ENCODE data around the gene SYP. TPM values are rescaled to one million over a fixed set of nuclear protein-coding genes. Genes with fewer than 3 reads are reported as not detected.

SYP gene
- total RNA-seq, 2 experiments from 2014 or later: 0.79 to 2.9 TPM

DNA sequence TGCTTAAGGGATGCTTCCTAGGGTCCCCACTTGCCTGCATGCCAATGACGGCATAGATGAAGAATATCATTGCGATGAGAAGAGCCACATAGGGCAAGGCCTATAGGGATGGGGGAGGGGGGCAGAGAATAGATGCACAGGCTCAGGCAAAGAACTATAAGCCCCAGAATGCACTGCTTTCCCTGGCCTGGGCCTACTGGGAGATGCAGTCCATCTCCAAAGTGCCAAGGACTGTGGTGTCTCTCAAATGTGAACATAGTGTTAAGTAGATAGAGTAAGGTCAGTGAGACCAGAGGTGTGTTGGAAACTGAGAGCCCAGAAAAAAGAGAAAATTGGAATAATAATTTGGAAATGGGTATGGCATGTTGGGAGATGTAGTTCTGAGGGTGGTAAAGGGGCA is 12.2 kb upstream of the SYP start:
- BruUV-seq (replicated peaks): no TSS peak
- no peak for TF ChIP-seq EZH2phosphoT487 (IDR thresholded peaks at IDR 0.05; ENCODE audit: borderline replicate concordance, low read depth, low read length)
- TF ChIP-seq, protein P1, sequence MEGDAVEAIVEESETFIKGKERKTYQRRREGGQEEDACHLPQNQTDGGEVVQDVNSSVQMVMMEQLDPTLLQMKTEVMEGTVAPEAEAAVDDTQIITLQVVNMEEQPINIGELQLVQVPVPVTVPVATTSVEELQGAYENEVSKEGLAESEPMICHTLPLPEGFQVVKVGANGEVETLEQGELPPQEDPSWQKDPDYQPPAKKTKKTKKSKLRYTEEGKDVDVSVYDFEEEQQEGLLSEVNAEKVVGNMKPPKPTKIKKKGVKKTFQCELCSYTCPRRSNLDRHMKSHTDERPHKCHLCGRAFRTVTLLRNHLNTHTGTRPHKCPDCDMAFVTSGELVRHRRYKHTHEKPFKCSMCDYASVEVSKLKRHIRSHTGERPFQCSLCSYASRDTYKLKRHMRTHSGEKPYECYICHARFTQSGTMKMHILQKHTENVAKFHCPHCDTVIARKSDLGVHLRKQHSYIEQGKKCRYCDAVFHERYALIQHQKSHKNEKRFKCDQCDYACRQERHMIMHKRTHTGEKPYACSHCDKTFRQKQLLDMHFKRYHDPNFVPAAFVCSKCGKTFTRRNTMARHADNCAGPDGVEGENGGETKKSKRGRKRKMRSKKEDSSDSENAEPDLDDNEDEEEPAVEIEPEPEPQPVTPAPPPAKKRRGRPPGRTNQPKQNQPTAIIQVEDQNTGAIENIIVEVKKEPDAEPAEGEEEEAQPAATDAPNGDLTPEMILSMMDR (conservative IDR thresholded peaks at IDR 0.05; ENCODE audit: low read length): no peak
- intact Hi-C loops (cut with micrococcal nuclease; ENCODE audit: unreplicated experiment): no loop called here
- Histone ChIP-seq H3K9me2 (ENCODE audit: insufficient read depth, low read length) (no peaks in the 10 kb centered on the region), H3K9me3 (ENCODE audit: low read length) (no peaks in the 10 kb centered on the region), H3K4me3 (ENCODE audit: low read depth, low read length, poor library complexity, severe bottlenecking) (no peak overlapping the region), H4K20me1 (ENCODE audit: insufficient read depth, low read length) (no peaks in the 10 kb centered on the region), H3K27ac (ENCODE audit: low read depth, low read length, poor library complexity, severe bottlenecking) (no peak overlapping the region), H3K4me2 (ENCODE audit: low read length) (no peak overlapping the region), H3K79me2 (ENCODE audit: insufficient read depth, low read depth, low read length) (no peaks in the 10 kb centered on the region), H3K36me3 (ENCODE audit: insufficient read depth, low read length) (no peaks in the 10 kb centered on the region), H3K4me1 (ENCODE audit: insufficient read depth, low read length, poor library complexity, severe bottlenecking) (no peaks in the 10 kb centered on the region), H2AFZ (ENCODE audit: low read length) (no peak overlapping the region)
- CTCF ChIA-PET (ENCODE audit: unreplicated experiment): no interaction called here
- DNase-seq (ENCODE audit: low spot score): no peak
- POLR2A ChIA-PET: no interaction called here

DNA sequence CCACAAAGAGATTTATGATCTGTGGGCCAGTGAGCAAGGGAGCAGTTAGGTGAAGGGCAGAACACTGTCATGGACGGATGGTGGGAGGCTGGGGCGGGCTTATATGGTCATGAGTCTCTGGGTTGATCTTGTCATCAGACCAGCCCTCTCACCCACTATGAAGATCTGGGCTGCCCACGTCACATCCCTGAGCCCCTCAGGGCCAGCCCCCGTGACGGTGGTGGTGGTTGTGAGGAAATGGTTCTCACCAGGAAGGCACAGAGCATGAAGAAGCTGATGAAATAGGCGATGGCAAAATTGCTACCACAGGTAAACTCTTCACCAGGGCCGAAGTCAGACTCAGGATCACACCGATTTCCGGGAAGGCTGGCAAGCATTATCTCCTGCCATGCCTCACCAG is 11.1 kb upstream of the SYP start:
- Histone ChIP-seq H3K4me1 (ENCODE audit: insufficient read depth, low read length, poor library complexity, severe bottlenecking) (no peaks in the 10 kb centered on the region), H3K4me3 (ENCODE audit: low read depth, low read length, poor library complexity, severe bottlenecking) (no peak overlapping the region), H3K9me2 (ENCODE audit: insufficient read depth, low read length) (no peaks in the 10 kb centered on the region), H3K36me3 (ENCODE audit: insufficient read depth, low read length) (no peaks in the 10 kb centered on the region), H3K9me3 (ENCODE audit: low read length) (no peaks in the 10 kb centered on the region), H3K27ac (ENCODE audit: low read depth, low read length, poor library complexity, severe bottlenecking) (no peak overlapping the region), H3K4me2 (ENCODE audit: low read length) (no peak overlapping the region), H4K20me1 (ENCODE audit: insufficient read depth, low read length) (no peaks in the 10 kb centered on the region), H3K79me2 (ENCODE audit: insufficient read depth, low read depth, low read length) (no peaks in the 10 kb centered on the region), H2AFZ (ENCODE audit: low read length) (no peak overlapping the region)
- intact Hi-C loops (cut with micrococcal nuclease; ENCODE audit: unreplicated experiment): no loop called here
- ChIA-PET POLR2A (no interaction called here), CTCF (ENCODE audit: unreplicated experiment) (interaction anchor here (0.6 kb wide), 1 partner anchor 66 kb away, joined by 5 read pairs; no protein-coding TSS in a partner anchor)
- no peak for TF ChIP-seq EZH2phosphoT487 (IDR thresholded peaks at IDR 0.05; ENCODE audit: borderline replicate concordance, low read depth, low read length)
- TF ChIP-seq, protein P1 (conservative IDR thresholded peaks at IDR 0.05; ENCODE audit: low read length): no peak
- no TSS peak for BruUV-seq (replicated peaks)
- DNase-seq (ENCODE audit: low spot score): no peak

DNA sequence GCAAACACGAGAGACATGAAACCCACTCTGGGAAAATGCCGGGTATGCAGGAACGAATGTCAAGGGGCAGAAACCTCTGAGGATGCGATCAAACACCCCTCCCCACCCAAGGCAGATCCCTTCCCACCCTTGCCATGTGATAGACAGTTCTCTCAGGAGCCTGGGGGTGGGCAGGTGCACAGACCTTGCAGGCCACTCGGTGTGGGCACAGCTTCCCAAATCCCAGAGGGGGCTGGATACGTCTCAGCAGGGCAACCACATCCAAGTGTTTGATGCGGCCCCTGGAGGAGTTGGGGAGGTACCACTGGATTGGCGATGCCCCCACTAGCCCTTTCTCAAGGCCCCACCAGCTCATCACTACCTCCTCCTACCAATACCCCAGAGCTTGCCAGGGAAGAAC is 10.4 kb upstream of the SYP start:
- H3K27ac ChIP-seq (ENCODE audit: low read depth, low read length, poor library complexity, severe bottlenecking): no peak overlapping the region
- BruUV-seq (replicated peaks): no TSS peak
- intact Hi-C loops (cut with micrococcal nuclease; ENCODE audit: unreplicated experiment): no loop called here

More for the DNA sequence above, 10.4 kb upstream of the SYP start:
- H2AFZ ChIP-seq (ENCODE audit: low read length): no peak overlapping the region
- no peaks in the 10 kb centered on the region for H3K9me3 ChIP-seq (ENCODE audit: low read length)
- DNase-seq (ENCODE audit: low spot score): no peak
- no peak overlapping the region for H3K4me2 ChIP-seq (ENCODE audit: low read length)
- H3K9me2 ChIP-seq (ENCODE audit: insufficient read depth, low read length): no peaks in the 10 kb centered on the region
- CTCF ChIA-PET (ENCODE audit: unreplicated experiment): no interaction called here
- no peaks in the 10 kb centered on the region for H3K4me1 ChIP-seq (ENCODE audit: insufficient read depth, low read length, poor library complexity, severe bottlenecking)
- no peaks in the 10 kb centered on the region for H4K20me1 ChIP-seq (ENCODE audit: insufficient read depth, low read length)
- no peaks in the 10 kb centered on the region for H3K79me2 ChIP-seq (ENCODE audit: insufficient read depth, low read depth, low read length)
- H3K36me3 ChIP-seq (ENCODE audit: insufficient read depth, low read length): no peaks in the 10 kb centered on the region
- H3K4me3 ChIP-seq (ENCODE audit: low read depth, low read length, poor library complexity, severe bottlenecking): no peak overlapping the region
- POLR2A ChIA-PET: no interaction called here
- TF ChIP-seq, protein P1 (conservative IDR thresholded peaks at IDR 0.05; ENCODE audit: low read length): no peak
- TF ChIP-seq EZH2phosphoT487 (IDR thresholded peaks at IDR 0.05; ENCODE audit: borderline replicate concordance, low read depth, low read length): no peak

All from OCI-LY7 (cell line).